SU-DHL-6 (cell line): ENCODE data around the gene OGFOD2.

ENCODE experiments used
- H2AFZ ChIP-seq: fragments of 200-600 bp; sonication (generic); 2 replicates; pipeline ENCODE4 v1.6.1; 2014; ENCODE audit warnings: low read depth, mild to moderate bottlenecking, moderate library complexity, mixed read lengths, antibody characterized with exemption, low read length; ENCODE audit not compliant: severe bottlenecking
- H3F3A ChIP-seq: fragments of 200-600 bp; shearing (Covaris generic); 2 replicates; pipeline ENCODE4 v1.6.0; 2016; ENCODE audit warnings: antibody characterized with exemption, mild to moderate bottlenecking; ENCODE audit not compliant: insufficient read depth
- H3K27ac ChIP-seq: fragments of 200-600 bp; sonication (generic); 2 replicates; pipeline ENCODE4 v1.5.1; 2016; ENCODE audit warnings: low read depth, mild to moderate bottlenecking, low read length, moderate library complexity, mixed read lengths
- H3K27me3 ChIP-seq: fragments of 200-600 bp; sonication (generic), shearing (Covaris generic); 2 replicates; pipeline ENCODE4 v1.6.0; 2014; ENCODE audit warnings: mild to moderate bottlenecking, low read length
- H3K36me3 ChIP-seq: fragments of 200-600 bp; sonication (generic); 2 replicates; pipeline ENCODE4 v1.6.1; 2014; ENCODE audit warnings: mild to moderate bottlenecking, low read length, mixed read lengths
- H3K4me2 ChIP-seq: fragments of 300-600, 200-600 bp; shearing (Covaris generic), sonication (generic); 2 replicates; pipeline ENCODE4 v1.6.0; 2014; ENCODE audit warnings: low read length, low read depth, mild to moderate bottlenecking; ENCODE audit not compliant: poor library complexity, severe bottlenecking
- H3K4me3 ChIP-seq: fragments of 200-600 bp; sonication (generic); 2 replicates; pipeline ENCODE4 v1.5.1; 2014; ENCODE audit warnings: antibody characterized with exemption, low read length, mild to moderate bottlenecking, mixed read lengths; ENCODE audit not compliant: insufficient read depth, poor library complexity, severe bottlenecking
- H3K79me2 ChIP-seq: fragments of 200-600 bp; sonication (generic); 2 replicates; pipeline ENCODE4 v1.6.1; 2014; ENCODE audit warnings: mild to moderate bottlenecking, low read length, moderate library complexity; ENCODE audit not compliant: insufficient read depth
- H3K9ac ChIP-seq: fragments of 200-600 bp; sonication (generic); 2 replicates; pipeline ENCODE4 v1.7.0; 2014; ENCODE audit warnings: mild to moderate bottlenecking, low read length
- H3K9me2 ChIP-seq: fragments of 200-600 bp; sonication (generic); replicated peaks from 2 replicates; pipeline ENCODE4 v1.6.1; 2014; ENCODE audit warnings: low read length; ENCODE audit not compliant: insufficient read depth
- H3K9me3 ChIP-seq: fragments of 200-600 bp; sonication (generic); 2 replicates; pipeline ENCODE4 v1.6.1; 2014; ENCODE audit warnings: low read length, mixed read lengths; ENCODE audit not compliant: insufficient read depth
- H4K20me1 ChIP-seq: fragments of 200-600 bp; sonication (generic); 2 replicates; pipeline ENCODE4 v1.6.1; 2014; ENCODE audit warnings: low read depth, mild to moderate bottlenecking, antibody characterized with exemption, low read length, moderate library complexity, mixed read lengths
- CTCF ChIP-seq: fragments of 200-600 bp; sonication (generic); IDR thresholded peaks from one replicate; pipeline ENCODE4 v1.5.1; 2017; ENCODE audit warnings: antibody characterized with exemption, mild to moderate bottlenecking, low read length, moderate library complexity; ENCODE audit not compliant: insufficient read depth, poor library complexity, severe bottlenecking
- EZH2phosphoT487 ChIP-seq: fragments of 200-600 bp; sonication (generic), shearing (Covaris generic); conservative IDR thresholded peaks from 2 replicates; pipeline ENCODE4 v1.6.1; 2018; ENCODE audit warnings: mild to moderate bottlenecking, antibody characterized with exemption, low read length, moderate library complexity, mixed read lengths

OGFOD2 gene

DNA sequence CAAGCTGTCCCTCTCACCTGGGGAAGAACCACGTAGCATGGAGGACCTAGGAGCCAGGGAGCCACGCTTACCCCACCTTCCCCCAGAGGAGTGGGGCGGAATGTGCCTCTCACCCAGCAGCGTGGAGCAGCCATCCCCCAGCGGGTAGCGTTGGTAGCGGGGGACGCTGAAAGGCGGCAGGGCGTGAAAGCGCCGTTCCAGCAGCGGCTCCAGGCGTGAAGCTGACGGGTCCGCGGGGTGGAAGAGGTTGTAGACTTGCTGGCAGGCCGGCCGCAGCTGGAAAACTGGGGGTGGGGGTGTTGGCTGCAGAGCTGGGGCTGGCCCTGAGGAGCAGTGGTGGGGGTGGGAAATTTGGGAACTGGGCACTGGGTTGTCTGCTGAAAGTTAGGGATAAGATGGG, 17.3 kb downstream of the OGFOD2 start:
- Histone ChIP-seq H3F3A (no peaks in the 10 kb centered on the region), H3K9me2 (no peaks in the 10 kb centered on the region), H3K27ac (no peak overlapping the region), H3K79me2 (no peaks in the 10 kb centered on the region), H3K27me3 (no peaks in the 10 kb centered on the region), H3K4me3 (no peak overlapping the region), H3K4me2 (no peak overlapping the region), H2AFZ (no peak overlapping the region), H3K9ac (no peak overlapping the region), H3K9me3 (no peaks in the 10 kb centered on the region), H4K20me1 (no peaks in the 10 kb centered on the region), H3K36me3 (no peaks in the 10 kb centered on the region)
- no peak for TF ChIP-seq CTCF
- TF ChIP-seq EZH2phosphoT487, result no peak

DNA sequence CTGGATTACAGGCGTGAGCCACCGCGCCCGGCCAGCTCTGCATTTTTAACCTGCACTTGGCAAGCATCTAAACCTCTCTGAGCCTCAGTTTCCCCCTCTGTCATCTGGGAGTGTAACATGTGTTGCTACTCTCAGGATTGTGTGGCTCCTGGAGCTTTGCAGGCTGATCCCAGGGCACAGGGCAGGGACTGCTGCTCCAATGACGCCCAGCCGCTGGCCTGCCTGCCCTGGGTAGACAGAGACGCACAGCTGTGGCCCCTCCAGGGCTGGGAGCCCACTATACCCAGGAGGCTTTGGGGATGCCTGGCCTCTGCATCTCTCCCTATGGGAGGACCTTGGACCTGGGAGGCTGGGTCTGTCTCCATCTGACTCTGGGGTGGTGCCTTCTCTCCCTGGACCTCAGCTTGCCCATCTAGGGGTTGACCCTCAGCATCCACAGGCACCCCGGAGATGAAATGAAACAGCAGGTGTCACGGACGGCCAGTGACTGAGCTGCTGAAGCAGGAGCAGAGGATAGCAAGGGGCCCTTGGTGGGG, 19.2 kb downstream of the OGFOD2 start:
- no peak overlapping the region for H3K9ac ChIP-seq
- no peaks in the 10 kb centered on the region for H3K9me3 ChIP-seq
- no peak overlapping the region for H3K4me2 ChIP-seq
- H3K27ac ChIP-seq, result no peak overlapping the region
- no peak overlapping the region for H2AFZ ChIP-seq
- no peaks in the 10 kb centered on the region for H3K9me2 ChIP-seq
- no peaks in the 10 kb centered on the region for H3K36me3 ChIP-seq
- no peaks in the 10 kb centered on the region for H3K27me3 ChIP-seq
- H3F3A ChIP-seq, result no peaks in the 10 kb centered on the region
- TF ChIP-seq EZH2phosphoT487 (no peak), CTCF (no peak)
- H4K20me1 ChIP-seq, result no peaks in the 10 kb centered on the region
- no peaks in the 10 kb centered on the region for H3K79me2 ChIP-seq
- H3K4me3 ChIP-seq, result no peak overlapping the region

DNA sequence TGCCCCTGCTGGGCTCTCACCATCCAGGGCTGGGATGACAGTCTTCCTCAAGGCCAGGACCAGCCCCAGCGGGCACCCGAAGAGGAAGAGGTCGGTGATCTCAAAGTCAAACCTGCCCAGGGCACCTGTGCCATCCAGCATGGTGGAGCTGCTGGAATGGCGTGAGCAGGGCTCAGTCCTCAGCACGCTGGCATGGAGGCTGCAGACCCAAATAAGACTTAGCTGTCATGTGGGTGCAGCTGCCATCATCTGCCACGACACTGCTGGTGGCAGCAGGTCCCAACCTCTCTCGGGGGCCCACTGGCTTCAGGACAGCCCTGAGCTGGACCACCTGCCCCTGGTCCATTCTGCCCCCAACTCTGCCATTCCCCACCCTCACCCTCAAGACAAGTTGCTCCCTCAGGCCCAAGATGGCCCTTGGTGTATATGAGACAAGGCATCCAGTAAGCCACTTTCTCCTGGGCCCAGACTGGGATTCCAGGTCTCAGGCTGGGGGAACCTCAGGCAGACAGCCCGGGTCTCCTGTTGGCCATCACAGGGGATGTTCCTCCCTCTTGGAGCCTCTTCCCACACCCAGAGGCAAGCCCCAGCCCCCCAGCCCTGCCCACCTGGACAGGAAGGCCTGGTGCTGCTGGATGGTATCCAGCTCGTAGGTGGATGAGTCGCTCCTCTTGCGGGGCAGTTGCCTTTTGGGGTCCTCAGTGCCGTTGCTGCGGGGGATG, 19.9 kb downstream of the OGFOD2 start:
- Histone ChIP-seq H3K36me3 (no peaks in the 10 kb centered on the region), H3K9me2 (no peaks in the 10 kb centered on the region), H3K4me2 (no peak overlapping the region), H3K9me3 (no peaks in the 10 kb centered on the region), H3K27me3 (no peaks in the 10 kb centered on the region), H3K9ac (no peak overlapping the region), H2AFZ (no peak overlapping the region), H3F3A (no peaks in the 10 kb centered on the region), H3K79me2 (no peaks in the 10 kb centered on the region), H4K20me1 (no peaks in the 10 kb centered on the region), H3K27ac (no peak overlapping the region), H3K4me3 (no peak overlapping the region)
- TF ChIP-seq CTCF (no peak), EZH2phosphoT487 (no peak)
